H1 (cell line): ENCODE measurements around the gene TPSG1. TPM values are rescaled to one million over a fixed set of nuclear protein-coding genes. Genes with fewer than 3 reads are reported as not detected.

Experiments used
- BACH1 ChIP-seq: IDR thresholded peaks from 2 replicates; pipeline ENCODE4 v1.6.1; 2012; ENCODE audit warnings: low read length, improper control_type of control experiment
- CEBPB ChIP-seq: IDR thresholded peaks from 2 replicates; pipeline ENCODE4 v1.6.1; 2012; ENCODE audit warnings: low read depth, low read length
- CTBP2 ChIP-seq: IDR thresholded peaks from 2 replicates; pipeline ENCODE4 v1.7.0; 2011; ENCODE audit warnings: borderline replicate concordance, mild to moderate bottlenecking, moderate library complexity, mixed read lengths, low read length; ENCODE audit not compliant: insufficient read depth, insufficient read length
- JUN ChIP-seq: IDR thresholded peaks from 2 replicates; pipeline ENCODE4 v1.6.1; 2011; ENCODE audit warnings: low read depth, mild to moderate bottlenecking, improper control_type of control experiment, low read length
- KDM4A ChIP-seq: IDR thresholded peaks from one replicate; pipeline ENCODE4 v1.7.1; 2012; ENCODE audit warnings: low read depth, mild to moderate bottlenecking, moderate library complexity, low read length, inconsistent platforms; ENCODE audit not compliant: severe bottlenecking
- RNF2 ChIP-seq: fragments of 200-900, 300-1000 bp; sonication (generic); IDR thresholded peaks from 2 replicates; pipeline ENCODE4 v1.7.1; 2016; ENCODE audit warnings: borderline replicate concordance, low read depth, mild to moderate bottlenecking, antibody characterized with exemption, low read length; ENCODE audit not compliant: poor library complexity, severe bottlenecking; ENCODE audit errors: missing control alignments
- TAF1 ChIP-seq: IDR thresholded peaks from 2 replicates; pipeline ENCODE4 v1.6.1; 2011; ENCODE audit warnings: mild to moderate bottlenecking, low read depth, low read length
- polyA plus RNA-seq, 7 experiments: library from polyadenylated mRNA; depleted of rRNA in 3 of 7; stranded (reverse) in 5 of 7; unstranded in 2 of 7; fragments of >200 nt in 5 of 7; fragments of 200-250 nt in 2 of 7; gene quantifications; 1 replicate in 5 of 7; 2 replicates in 1 of 7; 4 replicates in 1 of 7; pipeline versions ENCODE4 v1.2.1 to v1.2.3, GENCODE V29; 2011 to 2013; ENCODE audit warnings: missing spikeins in 2 of 7, mixed read lengths in 2 of 7
- total RNA-seq: library from RNA; stranded (reverse); fragmentation: NEBNext Ultra II Directional; extraction: Animal tissue kit (Norgen Biotek cat#: 25700); gene quantifications from 2 replicates; pipeline ENCODE4 v1.2.1, GENCODE V29; 2021

TPSG1 gene
- total and polyA plus RNA-seq, 2 of the 8 experiments (the other 6 are each of a cell fraction or from before 2014, with no cell fraction given) = not detected

GRCh38 chr16:1200014-1200627 is 24.9 kb downstream of the TPSG1 start (continued):
- TF ChIP-seq TAF1 = no peak
- no peak for TF ChIP-seq CEBPB
- no peak for TF ChIP-seq CTBP2
- no peak for TF ChIP-seq RNF2
- TF ChIP-seq KDM4A = no peak
- TF ChIP-seq BACH1 = no peak
- TF ChIP-seq JUN = no peak
- TF ChIP-seq, all 59 proteins: peak for 0
